KBM-7 (cell line): ENCODE results near the gene PTPRB.

Experiments used
- DNase-seq: peaks from one replicate; pipeline ENCODE4 v3.0.0-alpha.2; 2015
- in situ Hi-C: fragments of 300-500 bp; cut with MboI; formaldehyde crosslinking; loops from 2 replicates; pipeline ENCODE4 v1.14.3; 2020; ENCODE audit warnings: low sequenced_read_pairs, low pct_unique_long_range_greater_than_20kb, mixed read lengths

PTPRB gene

DNA sequence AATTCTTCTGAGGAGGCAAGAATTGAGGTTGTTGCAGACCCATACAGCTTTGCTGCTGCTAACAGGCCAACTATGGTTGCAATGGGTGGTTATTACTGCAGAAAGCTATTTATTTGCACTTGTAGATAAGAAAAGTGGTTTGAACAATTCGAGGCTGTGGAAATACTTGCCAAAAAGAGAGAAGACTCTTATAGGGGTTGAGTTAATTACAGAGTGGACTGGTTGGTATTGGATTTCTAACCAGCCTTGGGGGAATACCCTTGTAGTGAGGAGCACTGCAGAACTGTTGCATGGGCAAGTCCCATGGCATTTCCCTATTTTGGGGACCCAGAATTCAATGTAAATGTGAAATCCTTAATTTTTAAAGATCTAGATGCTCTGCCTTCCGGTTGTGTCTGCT, 150.6 kb downstream of the PTPRB start:
- DNase-seq: no peak
- in situ Hi-C loops: no loop called here

DNA sequence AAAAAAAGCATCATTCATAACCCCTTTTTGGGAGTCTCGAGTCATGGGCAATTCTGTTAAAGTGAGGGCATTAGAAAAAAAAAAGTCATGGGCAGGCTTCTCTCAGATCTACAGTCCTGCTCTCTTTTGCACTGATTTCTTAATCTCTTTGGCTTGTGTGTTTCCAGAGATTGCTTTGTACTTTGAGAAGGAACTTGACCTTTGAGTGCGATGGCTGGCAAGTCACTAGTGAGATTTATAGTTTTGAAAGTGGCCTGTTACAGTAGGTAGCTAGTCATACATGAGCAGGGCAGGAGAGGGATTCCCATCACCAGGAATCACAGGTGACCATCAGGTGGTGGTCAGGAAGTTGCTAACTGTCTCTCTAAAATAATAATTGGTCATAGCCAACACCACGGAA, 151.5 kb downstream of the PTPRB start:
- DNase-seq: no peak
- in situ Hi-C loops: no loop called here

DNA sequence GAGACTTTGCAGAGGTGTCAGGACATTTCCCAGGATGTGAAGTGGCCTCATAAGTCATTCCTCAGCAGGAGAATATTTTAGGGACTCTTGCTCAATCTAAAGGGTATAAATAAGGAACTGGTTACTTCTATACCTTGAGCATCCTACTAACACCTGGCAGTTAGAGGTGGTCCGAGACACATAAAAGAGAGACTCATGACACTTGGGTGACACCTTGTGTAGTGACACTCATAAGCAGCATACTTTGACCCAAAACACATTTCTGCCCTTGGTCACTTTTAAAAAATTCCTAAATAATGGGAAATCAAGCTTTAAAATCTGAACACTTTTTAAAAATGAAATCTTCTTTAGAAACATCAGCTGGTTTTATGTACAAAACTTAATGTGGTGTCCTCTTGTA, 152.8 kb downstream of the PTPRB start:
- no peak for DNase-seq
- in situ Hi-C loops: no loop called here

DNA sequence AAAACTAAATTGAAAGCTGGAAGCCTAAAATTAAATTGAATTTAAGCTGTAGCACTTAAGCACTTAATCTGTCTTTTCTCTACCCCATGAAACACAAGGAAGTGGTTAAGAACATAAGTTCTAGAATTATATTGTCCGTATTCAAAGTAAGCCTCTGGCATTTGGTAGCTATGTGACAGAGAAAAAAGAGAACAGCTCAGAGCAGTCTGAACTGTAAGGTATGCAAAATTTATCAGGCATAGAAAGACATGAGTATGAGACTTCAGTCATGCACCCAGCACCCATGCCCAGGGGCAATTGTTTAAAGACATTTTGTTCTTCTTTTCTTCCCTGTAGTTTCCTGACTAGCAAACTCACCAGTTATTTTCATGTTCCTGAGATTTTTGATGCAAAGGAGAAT, 154.5 kb downstream of the PTPRB start:
- no peak for DNase-seq
- in situ Hi-C loops: no loop called here

DNA sequence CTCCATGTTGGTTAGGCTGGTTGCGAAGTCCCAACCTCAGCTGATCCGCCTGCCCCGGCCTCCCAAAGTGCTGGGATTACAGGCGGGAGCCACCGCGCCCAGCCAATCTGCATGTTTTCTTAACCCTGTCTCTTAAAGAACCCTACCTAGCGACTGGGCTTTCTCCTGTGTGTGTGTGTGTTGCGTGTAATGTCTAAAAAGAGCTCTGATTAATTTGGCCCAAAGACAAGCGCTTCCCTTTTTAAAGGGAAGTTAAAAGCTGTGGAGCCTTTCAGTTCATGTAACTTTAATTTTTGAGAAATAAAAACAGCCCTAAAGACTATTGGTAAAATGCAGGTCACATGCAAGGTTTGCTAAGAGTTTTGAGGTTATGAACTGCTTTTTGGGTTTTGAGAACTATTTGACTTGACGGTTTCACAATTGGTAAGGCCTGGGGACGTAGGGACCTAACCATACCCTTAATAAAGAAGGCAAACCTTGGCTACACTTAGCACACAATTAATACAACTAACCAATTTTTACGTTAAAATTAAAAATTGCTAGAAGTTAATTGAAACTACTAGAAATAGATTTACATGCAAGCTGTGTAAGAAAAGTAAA, 167.9 kb downstream of the PTPRB start:
- in situ Hi-C loops: no loop called here
- no peak for DNase-seq

DNA sequence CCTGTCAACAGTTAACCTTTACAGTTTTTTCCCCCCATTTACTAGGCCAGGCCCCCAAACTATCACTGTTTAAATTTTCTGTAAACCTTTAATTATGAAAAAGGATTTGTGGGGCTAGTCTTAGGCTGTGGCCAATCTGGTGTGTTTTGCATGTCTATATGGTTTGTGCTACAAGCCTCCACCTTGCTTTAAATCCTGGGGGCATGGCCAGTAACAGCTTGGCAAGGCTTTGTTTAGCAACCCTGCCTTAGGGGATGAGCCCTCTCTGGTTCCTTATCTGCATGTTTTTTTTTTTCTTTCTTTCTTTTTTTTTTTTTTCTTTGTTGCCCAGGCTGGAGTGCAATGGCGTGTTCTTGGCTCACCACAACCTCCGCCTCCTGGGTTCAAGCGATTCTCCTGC, 168.5 kb downstream of the PTPRB start:
- in situ Hi-C loops: no loop called here
- no peak for DNase-seq

DNA sequence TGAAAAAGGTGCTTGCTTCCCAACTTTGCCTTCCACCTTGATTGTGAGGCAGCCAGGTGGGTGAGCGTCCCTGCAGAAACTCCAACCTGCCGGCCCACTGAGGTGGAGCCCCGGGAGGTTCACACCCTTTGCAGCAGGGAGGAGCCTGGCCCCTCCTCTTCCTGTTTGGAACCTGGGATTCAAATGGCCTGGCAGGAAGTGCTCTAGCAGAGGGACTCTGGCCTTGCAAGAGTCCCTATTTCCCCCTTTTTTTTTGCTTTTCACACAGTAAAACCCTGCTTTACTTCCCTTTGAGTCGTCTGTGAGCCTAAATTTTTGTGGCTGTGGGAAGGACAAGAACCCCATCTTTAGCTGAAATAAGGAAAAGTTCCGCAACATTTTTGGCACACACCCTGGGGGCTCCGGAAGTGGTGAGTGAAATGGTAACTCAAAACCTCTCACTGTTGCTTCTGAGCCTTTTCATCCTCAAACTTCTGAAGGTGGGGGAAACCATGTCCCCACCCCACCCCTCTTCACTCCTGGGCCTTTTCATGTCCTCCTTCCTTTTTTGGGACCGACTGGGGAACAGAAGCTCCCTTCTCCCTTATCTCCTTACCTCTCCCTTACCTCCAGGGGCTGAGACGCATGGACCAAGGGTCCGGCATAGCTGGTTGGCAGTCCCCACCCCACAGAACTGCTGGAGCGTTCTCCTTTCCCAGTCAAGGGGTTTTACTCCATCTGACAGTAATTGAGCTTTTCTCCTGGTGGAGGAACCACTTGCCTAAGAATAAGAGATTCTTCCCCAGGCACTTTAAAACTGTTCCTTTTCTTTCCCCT, 169.1 kb downstream of the PTPRB start:
- in situ Hi-C loops: no loop called here
- DNase-seq: no peak

DNA sequence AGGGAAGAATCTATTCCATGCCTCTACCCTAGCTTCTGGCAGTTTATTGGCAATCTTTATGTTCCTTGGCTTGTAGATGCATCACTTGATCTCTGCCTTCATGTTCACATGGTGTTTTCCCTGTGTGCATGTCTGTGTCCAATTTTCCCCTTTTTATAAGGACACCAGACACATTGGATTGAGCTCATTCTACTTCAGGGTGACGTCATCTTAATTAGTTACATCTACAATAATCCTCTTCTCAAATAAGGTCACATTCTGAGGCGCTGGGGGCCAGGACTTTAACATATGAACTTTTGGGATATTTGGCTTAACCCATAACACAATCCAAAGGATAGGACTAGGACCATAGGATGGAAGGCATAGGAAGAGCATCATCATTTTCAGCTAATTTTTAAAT, 169.8 kb downstream of the PTPRB start:
- in situ Hi-C loops: no loop called here
- DNase-seq: no peak

DNA sequence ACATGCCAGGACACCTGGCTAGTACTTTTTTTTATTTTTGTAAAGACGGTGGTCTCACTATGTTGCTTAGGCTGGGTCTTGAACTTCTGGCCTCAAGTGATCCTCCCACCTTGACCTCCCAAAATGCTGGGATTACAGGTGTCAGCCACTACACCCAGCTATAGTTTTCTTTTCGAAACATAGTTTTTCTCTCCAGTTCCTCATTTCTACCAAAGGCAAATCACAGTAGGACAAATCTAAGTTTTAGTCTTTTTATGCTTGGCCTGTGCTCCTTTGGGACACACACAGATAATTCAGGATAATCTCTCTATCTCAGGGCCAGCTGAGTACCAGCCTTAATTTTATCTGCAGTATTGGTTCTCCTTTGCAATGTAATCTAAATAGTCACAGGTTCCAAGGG, 170.5 kb downstream of the PTPRB start:
- DNase-seq: no peak
- in situ Hi-C loops: no loop called here
